Measurements from ENCODE around the gene PNPT1. TPM values are rescaled to one million over a fixed set of nuclear protein-coding genes. Genes with fewer than 3 reads are reported as not detected.
"Not testable (repeated sequence)": the region's sequence is repeated elsewhere in the genome, so short reads cannot be mapped to it uniquely, and the experiment has no call there.

PNPT1 gene
- polyA plus RNA-seq, 4 donors, result 2.7 to 22.8 (median 9.1) TPM

- H3K27ac ChIP-seq (ENCODE audit: low read depth in 1 of 3, low read length in 2 of 3), result no peak overlapping the region
- no peak overlapping the region for H3K4me3 ChIP-seq (ENCODE audit: low read depth in 1 of 3, low read length in 3 of 3)
- H3K9me3 ChIP-seq (ENCODE audit: control insufficient read depth in 2 of 2, insufficient read depth in 1 of 2, low read depth in 1 of 2, low read length in 1 of 2), result no peaks in the 10 kb centered on the region
- H3K36me3 ChIP-seq (ENCODE audit: control insufficient read depth in 3 of 3, insufficient read depth in 2 of 3, low read depth in 1 of 3, low read length in 3 of 3), result peaks cover 4 to 34% (median 13%) of the 10 kb centered on the region in 3 donors
- no peak for FAIRE-seq
- H3K27me3 ChIP-seq (ENCODE audit: control insufficient read depth in 3 of 3, insufficient read depth in 3 of 3, low read length in 3 of 3), result no peaks in the 10 kb centered on the region
- no peak for DNase-seq
- WGBS, 3 donors, result 89 to 94% (median 90%) methylated on average over 11 of the region's 11 CpGs
- H3K4me1 ChIP-seq (ENCODE audit: control insufficient read depth in 3 of 3, insufficient read depth in 2 of 3, low read depth in 1 of 3, low read length in 2 of 3), result no peaks in the 10 kb centered on the region
Observed at GRCh38 chr2:55598056-55598795, 95.4 kb downstream of the PNPT1 start.

GRCh38 chr2:55596795-55597194, 96.8 kb downstream of the PNPT1 start:
- H3K27ac ChIP-seq (ENCODE audit: low read depth in 1 of 3, low read length in 2 of 3); DNase-seq; H3K27me3 ChIP-seq (ENCODE audit: control insufficient read depth in 3 of 3, insufficient read depth in 3 of 3, low read length in 3 of 3); H3K9me3 ChIP-seq (ENCODE audit: control insufficient read depth in 2 of 2, insufficient read depth in 1 of 2, low read depth in 1 of 2, low read length in 1 of 2); FAIRE-seq; H3K4me3 ChIP-seq (ENCODE audit: low read depth in 1 of 3, low read length in 3 of 3); H3K4me1 ChIP-seq (ENCODE audit: control insufficient read depth in 3 of 3, insufficient read depth in 2 of 3, low read depth in 1 of 3, low read length in 2 of 3): not testable (repeated sequence)
- H3K36me3 ChIP-seq (ENCODE audit: control insufficient read depth in 3 of 3, insufficient read depth in 2 of 3, low read depth in 1 of 3, low read length in 3 of 3), result peaks cover 0 to 26% (median 13%) of the 10 kb centered on the region in 3 donors
- 97% methylated on average over 6 of the region's 6 CpGs for WGBS, 3 donors

GRCh38 chr2:55595536-55595935, 98.1 kb downstream of the PNPT1 start:
- Histone ChIP-seq H3K4me1 (ENCODE audit: control insufficient read depth in 3 of 3, insufficient read depth in 2 of 3, low read depth in 1 of 3, low read length in 2 of 3) (no peaks in the 10 kb centered on the region), H3K36me3 (ENCODE audit: control insufficient read depth in 3 of 3, insufficient read depth in 2 of 3, low read depth in 1 of 3, low read length in 3 of 3) (peaks cover 0 to 26% (median 13%) of the 10 kb centered on the region in 3 donors), H3K27me3 (ENCODE audit: control insufficient read depth in 3 of 3, insufficient read depth in 3 of 3, low read length in 3 of 3) (no peaks in the 10 kb centered on the region), H3K4me3 (ENCODE audit: low read depth in 1 of 3, low read length in 3 of 3) (no peak overlapping the region), H3K27ac (ENCODE audit: low read depth in 1 of 3, low read length in 2 of 3) (no peak overlapping the region), H3K9me3 (ENCODE audit: control insufficient read depth in 2 of 2, insufficient read depth in 1 of 2, low read depth in 1 of 2, low read length in 1 of 2) (no peaks in the 10 kb centered on the region)
- FAIRE-seq (no peak), DNase-seq (no peak)

DNA sequence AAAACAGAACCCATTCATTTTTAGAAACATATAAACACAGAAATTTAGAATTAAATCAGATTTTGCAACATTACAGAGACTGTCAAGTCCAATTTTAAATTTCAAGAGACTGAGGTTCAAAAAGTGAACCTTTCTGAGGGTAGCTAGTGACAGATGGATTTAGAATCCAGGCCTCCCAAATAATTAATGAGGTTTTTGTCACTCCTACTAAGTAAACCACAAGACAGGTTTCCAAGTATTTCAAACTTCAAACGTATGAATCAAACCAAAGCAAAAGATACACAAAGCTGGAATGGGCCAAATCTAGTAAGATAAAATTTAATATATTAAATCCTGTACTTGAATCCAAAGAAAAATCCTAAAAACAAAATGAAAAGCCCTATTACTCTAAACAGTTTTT, 101.5 kb downstream of the PNPT1 start:
- no peak overlapping the region for H3K27ac ChIP-seq (ENCODE audit: low read depth in 1 of 3, low read length in 2 of 3)
- peaks cover 0 to 22% (median 3%) of the 10 kb centered on the region in 3 donors for H3K36me3 ChIP-seq (ENCODE audit: control insufficient read depth in 3 of 3, insufficient read depth in 2 of 3, low read depth in 1 of 3, low read length in 3 of 3)
- no peaks in the 10 kb centered on the region for H3K4me1 ChIP-seq (ENCODE audit: control insufficient read depth in 3 of 3, insufficient read depth in 2 of 3, low read depth in 1 of 3, low read length in 2 of 3)
- H3K4me3 ChIP-seq (ENCODE audit: low read depth in 1 of 3, low read length in 3 of 3), result no peak overlapping the region
- WGBS, 3 donors, result 32 to 68% (median 42%) methylated on average over 1 of the region's 1 CpG
- FAIRE-seq (no peak), DNase-seq (no peak)
- no peaks in the 10 kb centered on the region for H3K9me3 ChIP-seq (ENCODE audit: control insufficient read depth in 2 of 2, insufficient read depth in 1 of 2, low read depth in 1 of 2, low read length in 1 of 2)
- no peaks in the 10 kb centered on the region for H3K27me3 ChIP-seq (ENCODE audit: control insufficient read depth in 3 of 3, insufficient read depth in 3 of 3, low read length in 3 of 3)

GRCh38 chr2:55590810-55591440, 102.7 kb downstream of the PNPT1 start:
- Histone ChIP-seq H3K9me3 (ENCODE audit: control insufficient read depth in 2 of 2, insufficient read depth in 1 of 2, low read depth in 1 of 2, low read length in 1 of 2) (no peaks in the 10 kb centered on the region), H3K4me3 (ENCODE audit: low read depth in 1 of 3, low read length in 3 of 3) (no peak overlapping the region), H3K4me1 (ENCODE audit: control insufficient read depth in 3 of 3, insufficient read depth in 2 of 3, low read depth in 1 of 3, low read length in 2 of 3) (no peaks in the 10 kb centered on the region), H3K27me3 (ENCODE audit: control insufficient read depth in 3 of 3, insufficient read depth in 3 of 3, low read length in 3 of 3) (no peaks in the 10 kb centered on the region), H3K27ac (ENCODE audit: low read depth in 1 of 3, low read length in 2 of 3) (peak overlapping the region in 1 of 3 donors; percentile 11), H3K36me3 (ENCODE audit: control insufficient read depth in 3 of 3, insufficient read depth in 2 of 3, low read depth in 1 of 3, low read length in 3 of 3) (peaks cover 0 to 17% (median 0%) of the 10 kb centered on the region in 3 donors)
- DNase-seq (peak in 1 of 2 donors; percentile 57), FAIRE-seq (peak; percentile 23)
- 62 to 77% (median 68%) methylated on average over 7 of the region's 7 CpGs for WGBS, 3 donors

- H3K4me1 ChIP-seq (ENCODE audit: control insufficient read depth in 3 of 3, insufficient read depth in 2 of 3, low read depth in 1 of 3, low read length in 2 of 3), result no peaks in the 10 kb centered on the region
- FAIRE-seq, result no peak
- no peaks in the 10 kb centered on the region for H3K9me3 ChIP-seq (ENCODE audit: control insufficient read depth in 2 of 2, insufficient read depth in 1 of 2, low read depth in 1 of 2, low read length in 1 of 2)
- DNase-seq, result no peak
- peaks cover 2 to 21% (median 7%) of the 10 kb centered on the region in 3 donors for H3K36me3 ChIP-seq (ENCODE audit: control insufficient read depth in 3 of 3, insufficient read depth in 2 of 3, low read depth in 1 of 3, low read length in 3 of 3)
- no peak overlapping the region for H3K4me3 ChIP-seq (ENCODE audit: low read depth in 1 of 3, low read length in 3 of 3)
- no peaks in the 10 kb centered on the region for H3K27me3 ChIP-seq (ENCODE audit: control insufficient read depth in 3 of 3, insufficient read depth in 3 of 3, low read length in 3 of 3)
- 81 to 86% (median 81%) methylated on average over 2 of the region's 2 CpGs for WGBS, 3 donors
- H3K27ac ChIP-seq (ENCODE audit: low read depth in 1 of 3, low read length in 2 of 3), result no peak overlapping the region
Observed at GRCh38 chr2:55585451-55586080, 108.1 kb downstream of the PNPT1 start.

Other genes starting within 250 kb of the PNPT1 start
- gene CFAP36, start 174.1 kb downstream of the PNPT1 start, polyA plus RNA-seq, result 10 to 100 TPM; 10.5 to 29.0 (median 22.0) TPM
- 10 to 100 TPM; 28.6 to 83.8 (median 37.3) TPM for gene PPP4R3B, start 76.2 kb downstream of the PNPT1 start, polyA plus RNA-seq
- gene EFEMP1, start 229.9 kb upstream of the PNPT1 start, polyA plus RNA-seq, result 10 to 100 TPM in 2 of 4 donors, 1 to 10 TPM in 1, under 1 TPM in 1; 0.89 to 50.1 (median 13.5) TPM

Data from small intestine (tissue), 7 donors.